Measurements from ENCODE around the gene ABCG2.
"Not testable (repeated sequence)": the region's sequence is repeated elsewhere in the genome, so short reads cannot be mapped to it uniquely, and the experiment has no call there.

ABCG2 gene

DNA sequence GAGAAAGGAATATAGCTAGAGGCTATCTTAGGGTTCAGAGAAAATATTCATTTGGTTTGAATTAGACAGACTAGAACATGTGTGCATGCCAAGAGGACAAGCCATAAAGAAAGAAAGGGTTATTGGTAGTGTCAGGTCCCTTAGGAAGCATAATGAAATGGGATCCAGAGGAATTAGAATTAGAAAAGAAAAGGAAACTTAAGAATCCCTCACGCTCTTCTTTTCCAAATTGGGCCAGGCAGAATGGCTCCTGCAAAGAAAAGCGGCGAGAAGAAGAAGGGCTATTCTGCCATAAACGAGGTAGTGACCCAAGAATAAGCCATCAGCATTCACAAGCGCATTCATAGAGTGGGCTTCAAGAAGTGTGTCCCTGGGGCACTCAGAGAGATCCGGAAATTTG lies 4.9 kb upstream of the ABCG2 start:
- no peak for DNase-seq

DNA sequence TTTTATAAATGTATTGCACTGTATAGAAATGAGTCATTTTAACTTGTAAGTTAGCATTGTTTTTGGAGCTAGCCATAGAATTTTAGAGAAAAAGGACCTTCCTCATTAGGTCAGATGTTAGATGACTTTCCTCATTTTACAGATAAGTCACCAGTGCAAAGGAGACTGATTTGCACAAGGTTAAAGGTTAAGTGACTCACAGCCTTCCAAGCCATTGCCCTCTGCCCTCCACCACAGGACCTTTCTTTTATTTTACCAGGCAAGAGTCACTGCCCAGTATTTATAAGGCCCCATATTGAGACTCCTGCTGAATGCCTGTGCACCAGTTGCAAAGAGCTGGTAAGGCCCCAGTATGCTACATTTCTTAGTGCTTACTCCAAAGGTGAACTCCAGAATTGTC lies 4.2 kb upstream of the ABCG2 start:
- no peak for DNase-seq

DNA sequence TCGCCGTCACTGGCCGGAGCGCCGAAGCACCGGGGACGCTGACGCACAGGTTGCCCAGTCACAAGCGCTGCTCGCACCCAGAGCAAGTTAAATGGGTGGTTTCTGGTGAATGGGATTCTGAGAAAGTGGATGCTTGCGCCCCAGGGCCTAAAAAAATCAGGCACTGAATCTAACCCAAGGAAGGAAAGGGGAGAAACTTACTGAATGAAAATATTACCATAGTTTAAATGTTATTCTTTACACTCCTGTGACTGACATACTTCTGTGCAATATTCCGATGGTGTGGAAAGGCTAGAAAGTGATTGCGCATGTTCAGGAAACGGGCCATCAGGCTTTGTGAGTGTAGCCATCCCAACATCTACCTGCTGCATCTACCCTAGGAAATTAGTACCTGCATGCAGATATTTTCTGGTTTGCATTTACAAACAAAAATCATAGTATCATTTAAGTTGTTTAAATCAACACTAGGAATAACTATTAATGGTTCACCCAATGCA lies 838 bp upstream of the ABCG2 start:
- DNase-seq: peak; percentile 33

DNA sequence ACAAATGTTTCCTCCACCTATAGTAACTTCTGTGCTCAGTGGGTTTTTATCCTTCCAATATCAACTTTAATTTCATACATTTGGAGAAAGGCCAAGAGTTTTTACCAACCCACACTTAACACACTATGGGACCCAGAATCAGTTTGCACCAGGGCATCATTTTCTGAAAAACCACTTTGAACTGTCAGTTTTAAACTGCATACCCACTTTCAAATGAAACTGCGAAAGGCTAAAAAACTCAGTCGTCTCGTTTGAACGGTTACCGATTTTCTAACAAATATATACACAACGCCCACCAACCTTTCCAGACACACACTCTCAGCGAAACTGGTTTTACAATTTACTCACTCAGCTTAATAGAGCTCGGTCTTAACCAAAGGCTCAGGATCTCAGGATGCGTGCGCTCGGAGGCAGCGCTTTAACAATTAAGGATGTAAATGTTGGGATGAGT lies 376 bp downstream of the ABCG2 start:
- DNase-seq: no peak

DNA sequence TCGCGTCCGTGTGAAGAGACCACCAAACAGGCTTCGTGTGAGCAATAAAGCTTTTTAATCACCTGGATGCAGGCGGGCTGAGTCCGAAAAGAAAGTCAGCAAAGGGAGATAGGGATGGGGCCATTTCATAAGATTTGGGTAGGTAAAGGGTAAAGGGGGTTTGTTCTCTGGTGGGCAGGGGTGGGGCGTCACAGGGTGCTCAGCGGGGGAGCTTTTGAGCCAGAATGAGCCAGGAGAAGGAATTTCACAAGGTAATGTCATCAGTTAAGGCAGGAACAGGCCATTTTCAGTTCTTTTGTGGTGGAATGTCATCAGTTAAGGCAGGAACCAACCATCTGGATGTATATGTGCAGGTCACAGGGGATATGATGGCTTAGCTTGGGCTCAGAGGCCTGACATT lies 6.1 kb downstream of the ABCG2 start:
- not testable (repeated sequence) for DNase-seq

DNA sequence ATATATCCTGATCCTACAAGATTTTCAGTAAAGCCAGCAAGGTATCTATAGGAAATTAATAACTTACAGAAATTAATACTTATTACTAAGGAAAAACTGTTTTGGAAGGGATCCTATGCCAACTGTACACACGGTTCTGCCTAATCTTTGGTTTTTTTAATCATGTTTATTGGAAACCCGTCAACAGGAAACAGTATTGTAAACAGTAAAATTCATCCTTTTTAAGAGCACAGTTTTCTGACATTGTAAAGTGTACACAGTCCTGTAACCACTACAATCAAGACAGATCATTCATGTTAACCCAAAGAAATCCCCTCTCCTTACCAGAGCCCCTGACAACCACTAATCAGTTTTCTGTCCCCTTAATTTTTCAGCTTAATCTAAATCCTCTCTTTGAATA lies 9.9 kb downstream of the ABCG2 start:
- no peak for DNase-seq

DNA sequence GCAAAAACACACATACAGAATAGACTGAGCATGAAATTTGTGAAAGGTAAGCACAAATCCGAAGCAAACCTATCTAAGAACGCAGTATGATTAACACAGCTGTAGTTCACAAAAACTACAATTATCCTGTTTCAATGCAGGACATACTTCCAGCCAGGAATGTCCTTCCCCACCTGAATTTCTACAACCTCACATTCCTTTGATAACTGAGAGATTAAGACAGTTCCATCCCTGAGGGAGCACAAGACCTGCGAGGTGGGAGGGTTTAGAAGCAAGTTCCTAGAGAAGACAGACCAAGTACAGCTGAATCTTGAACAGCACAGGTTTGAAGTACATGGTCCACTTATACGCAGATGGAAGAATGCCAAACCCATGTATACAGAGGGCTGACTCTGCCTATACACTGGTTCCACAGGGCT lies 10.6 kb downstream of the ABCG2 start:
- DNase-seq: no peak

DNA sequence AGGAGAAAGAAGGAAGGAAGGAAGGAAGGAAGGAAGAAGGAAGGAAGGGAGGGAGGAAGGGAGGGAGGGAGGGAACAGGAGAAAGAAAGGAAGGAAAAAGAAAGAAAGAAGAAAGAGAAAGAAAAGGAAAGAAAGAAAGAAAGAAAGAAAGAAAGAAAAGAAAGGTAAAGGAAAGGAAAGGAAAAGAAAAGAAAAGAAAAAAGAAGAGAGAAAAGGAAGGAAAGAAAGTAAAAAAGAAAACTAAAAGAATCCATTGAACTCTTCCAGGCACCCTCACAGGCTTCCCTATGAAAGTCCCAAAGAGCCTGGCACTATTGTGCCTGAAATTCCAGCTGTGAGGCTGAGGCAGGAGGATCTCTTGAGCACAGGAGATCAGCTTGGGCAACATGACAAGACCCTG lies 11.5 kb downstream of the ABCG2 start:
- no peak for DNase-seq

DNA sequence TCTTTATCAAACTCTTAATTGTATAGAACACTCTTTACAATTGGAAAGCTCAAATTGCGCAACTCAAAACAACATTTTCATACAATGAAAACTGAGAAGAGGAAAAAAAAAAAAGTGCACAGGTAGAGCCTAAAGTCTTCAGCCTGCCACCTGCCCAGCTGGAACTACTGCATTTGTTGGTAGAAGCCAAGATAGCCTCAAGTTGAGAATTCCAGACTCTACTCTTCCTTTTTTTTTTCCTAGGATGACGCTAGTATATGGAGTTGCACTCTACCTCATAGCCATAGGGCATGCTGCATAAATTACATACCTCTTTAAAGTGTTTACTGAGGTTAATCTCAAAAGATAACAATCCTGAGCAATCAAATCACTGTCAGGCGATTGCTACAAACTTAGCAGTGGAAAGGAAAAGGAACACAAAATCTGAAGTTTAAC lies 13.6 kb downstream of the ABCG2 start:
- DNase-seq: no peak

DNA sequence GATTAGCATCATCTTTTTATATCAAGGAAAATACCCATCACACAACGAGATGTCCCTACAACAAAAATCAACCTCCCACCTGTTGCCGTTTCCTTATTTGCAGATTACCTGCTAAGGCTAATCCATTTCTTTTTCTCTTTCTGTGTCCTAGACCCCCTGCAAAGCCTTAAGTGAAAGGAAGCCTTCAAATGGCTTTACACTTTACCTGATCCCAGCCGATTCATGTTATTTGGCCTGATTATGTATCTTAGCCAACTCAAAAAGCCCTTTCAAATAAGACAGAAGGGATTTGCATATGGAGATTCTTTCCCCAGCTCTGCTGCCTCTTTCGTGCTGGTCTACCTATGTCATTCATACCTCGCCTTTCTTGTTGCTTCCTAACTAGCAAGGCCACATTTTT lies 14.4 kb downstream of the ABCG2 start:
- DNase-seq: no peak

DNA sequence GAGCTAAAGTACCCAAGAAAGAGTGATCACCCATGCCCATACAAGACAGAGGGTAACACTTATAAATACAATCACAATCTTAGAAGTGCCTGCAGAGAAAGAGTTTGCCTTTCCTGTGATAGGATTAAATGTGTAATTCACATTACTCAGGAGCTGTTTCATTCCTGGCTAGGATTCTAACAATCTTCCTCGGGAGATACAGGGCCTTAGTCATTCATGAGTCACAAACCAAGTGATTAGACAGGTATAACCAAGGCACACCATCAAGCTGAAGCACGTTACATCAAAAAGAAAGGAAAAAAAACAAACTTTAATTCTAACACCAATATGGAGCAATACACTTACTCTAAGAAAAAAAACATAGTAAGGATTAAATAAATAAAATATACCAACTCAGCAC lies 14.9 kb downstream of the ABCG2 start:
- peak; percentile 73 for DNase-seq

DNA sequence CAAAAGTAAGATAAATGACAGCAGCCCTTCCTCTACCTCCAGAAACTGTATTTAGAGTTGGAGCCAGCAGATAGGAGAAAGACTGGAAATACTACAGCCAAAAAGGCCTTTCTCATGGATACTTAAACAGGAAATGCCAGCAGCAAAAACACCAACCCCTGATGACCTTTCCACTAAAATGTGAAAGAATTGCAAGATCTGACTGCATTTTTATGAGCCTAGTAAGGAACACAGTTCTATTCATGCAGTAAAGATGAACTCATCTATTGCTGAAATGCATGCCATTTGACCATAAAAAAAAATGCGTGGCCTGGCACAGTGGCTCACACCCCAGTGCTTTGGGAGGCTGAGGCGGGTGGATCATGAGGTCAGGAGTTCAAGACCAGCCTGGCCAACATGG lies 19.9 kb downstream of the ABCG2 start:
- DNase-seq: peak; percentile 91

DNA sequence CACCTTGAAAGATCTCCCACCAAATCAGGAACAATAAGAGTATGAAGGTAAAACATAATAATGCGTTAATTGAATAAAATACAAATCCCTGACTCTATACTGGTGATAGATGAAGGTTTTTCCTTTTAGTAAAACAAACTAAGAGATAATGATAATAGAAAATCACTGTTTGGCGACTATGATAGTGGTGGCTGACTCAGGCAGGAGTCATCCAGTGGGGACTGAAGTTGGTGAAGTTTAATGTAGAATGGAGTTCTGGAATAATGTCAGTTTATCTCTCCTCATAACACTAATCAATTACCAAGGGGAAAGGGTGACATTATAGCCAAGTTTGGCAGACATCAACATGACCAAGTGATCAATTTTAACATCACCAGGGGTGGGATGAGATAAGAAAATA lies 21.3 kb downstream of the ABCG2 start:
- peak; percentile 59 for DNase-seq

DNA sequence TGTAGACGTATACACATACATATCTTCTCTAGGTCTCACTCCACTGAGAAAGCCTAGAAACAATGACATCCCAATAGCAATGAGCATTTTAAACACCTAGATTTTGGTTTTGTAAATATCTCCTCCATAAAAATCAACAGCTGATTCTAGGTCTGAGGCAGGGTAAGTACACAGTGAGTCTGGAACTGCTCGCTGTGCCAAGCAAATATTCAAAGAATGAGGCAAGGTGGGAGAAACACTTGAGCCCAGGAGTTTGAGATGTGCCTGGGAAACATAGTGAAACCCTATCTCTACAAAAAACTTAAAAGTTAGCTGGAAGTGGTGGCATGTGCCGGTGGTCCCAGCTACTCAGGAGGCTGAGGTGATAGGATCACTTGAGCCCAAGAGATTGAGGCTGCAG lies 22.2 kb downstream of the ABCG2 start:
- no peak for DNase-seq

DNA sequence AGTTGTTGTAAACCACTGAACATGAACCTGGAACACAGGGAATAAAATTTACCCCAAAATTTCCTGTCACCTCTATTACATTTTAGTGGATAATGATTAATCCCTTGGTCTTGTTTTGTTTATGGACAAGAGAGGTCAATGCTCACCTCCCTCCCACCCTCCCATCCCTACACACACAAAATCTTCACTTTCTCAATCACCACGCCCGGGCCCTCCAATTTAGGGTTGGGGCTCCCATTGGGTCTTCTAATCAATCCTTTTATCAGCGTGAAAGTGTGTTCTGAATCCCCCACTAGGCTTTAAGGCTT lies 23.1 kb downstream of the ABCG2 start:
- DNase-seq: no peak

DNA sequence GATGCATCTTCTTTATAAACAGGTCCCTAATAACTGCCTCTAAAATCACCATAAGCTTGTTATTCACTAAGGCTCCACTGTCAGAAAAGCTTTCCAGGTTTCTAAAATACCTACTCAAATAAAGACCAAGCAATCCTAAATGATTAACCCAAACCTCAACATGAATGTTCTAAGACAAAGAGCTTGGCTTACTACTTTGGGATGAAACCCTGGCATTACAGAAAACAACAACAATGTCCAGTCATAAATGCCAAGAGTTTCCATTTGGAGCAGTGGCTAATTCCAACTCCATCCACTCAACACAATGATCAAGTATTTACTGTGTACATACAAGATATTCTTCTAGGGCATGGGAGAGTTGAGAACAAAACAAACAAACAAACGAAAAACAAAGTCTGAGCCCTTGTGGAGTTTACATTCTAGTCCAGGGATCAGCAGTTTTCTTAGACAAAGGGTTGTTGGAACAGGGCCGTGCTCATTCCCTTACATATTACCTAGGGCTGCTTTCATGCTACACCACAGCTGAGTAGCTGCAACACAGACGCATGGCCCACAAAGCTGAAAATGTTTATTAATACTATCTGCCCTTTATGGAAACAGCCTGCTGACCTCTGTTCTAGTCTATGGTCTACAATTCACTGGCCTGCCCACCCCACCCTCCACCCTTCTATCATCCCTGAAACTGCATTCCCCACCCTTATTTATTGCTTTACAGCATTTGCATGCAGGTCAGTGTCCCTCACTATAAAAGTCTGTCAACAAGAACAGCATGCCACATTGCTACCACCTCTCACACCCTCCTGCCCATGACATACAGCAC lies 23.7 kb downstream of the ABCG2 start:
- no peak for DNase-seq

DNA sequence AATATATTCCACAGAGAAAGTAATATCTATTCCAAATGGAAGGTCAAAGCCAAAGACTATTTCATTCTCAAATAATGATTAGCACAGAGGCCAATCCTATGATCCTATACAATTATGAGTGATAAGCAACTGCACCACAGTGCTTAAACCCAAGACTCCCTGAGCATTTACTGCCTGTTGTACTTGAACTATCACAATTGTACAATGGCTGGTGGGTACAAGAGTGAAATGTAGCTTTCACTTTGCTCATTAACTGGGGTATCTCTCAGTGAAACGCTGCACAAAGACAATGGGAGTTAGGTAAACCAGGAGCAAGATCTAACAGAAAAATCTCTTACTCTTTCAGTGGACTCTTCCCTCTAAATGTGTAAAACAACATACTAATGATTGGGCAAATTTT lies 24.3 kb downstream of the ABCG2 start:
- no peak for DNase-seq

DNA sequence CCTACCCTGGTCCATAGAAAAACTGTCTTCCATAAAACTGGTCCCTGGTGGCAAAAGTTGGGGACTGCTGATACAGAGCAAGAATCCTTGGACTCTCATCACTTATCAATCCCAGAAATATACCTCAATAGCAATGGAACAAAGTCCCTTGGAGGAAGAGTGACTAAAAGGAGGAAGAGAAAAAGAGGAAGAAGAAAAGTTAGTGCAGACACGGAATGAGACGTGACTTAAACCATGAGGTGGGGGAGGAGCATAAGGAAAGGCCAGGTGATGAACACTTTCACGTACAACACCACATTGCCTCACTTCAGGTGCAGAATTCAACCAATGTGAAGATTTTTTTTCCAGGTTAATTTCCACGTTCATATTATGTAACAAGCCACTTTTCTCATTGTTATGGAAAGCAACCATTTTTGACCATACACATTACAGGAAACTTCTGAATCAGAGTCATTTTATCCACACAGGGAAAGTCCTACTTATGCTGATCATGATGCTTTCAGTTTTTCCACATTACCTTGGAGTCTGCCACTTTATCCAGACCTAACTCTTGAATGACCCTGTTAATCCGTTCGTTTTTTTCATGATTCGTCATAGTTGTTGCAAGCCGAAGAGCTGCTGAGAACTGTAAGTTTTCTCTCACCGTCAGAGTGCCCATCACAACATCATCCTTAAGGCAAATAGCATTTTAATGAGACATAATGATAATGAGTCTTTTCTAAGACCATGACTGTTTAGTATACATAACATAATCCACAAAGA lies 27.7 kb downstream of the ABCG2 start:
- DNase-seq: no peak

DNA sequence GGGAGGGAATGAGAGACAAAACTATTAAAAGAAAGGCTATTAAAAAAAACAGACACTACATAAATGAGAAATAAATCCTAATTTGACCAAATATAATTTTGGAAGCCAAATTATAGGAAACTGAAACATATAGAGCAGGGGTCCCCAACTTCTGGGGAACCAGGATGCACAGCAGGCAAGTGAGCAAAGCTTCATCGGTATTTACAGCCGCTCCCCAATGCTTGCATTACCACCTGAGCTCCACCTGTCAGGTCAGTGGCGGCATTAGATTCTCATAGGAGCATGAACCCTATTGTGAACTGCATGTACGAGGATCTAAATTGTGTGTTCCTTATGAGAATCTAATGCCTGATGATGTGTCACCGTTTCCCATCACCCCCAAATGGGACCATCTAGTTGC lies 28.4 kb downstream of the ABCG2 start:
- no peak for DNase-seq

DNA sequence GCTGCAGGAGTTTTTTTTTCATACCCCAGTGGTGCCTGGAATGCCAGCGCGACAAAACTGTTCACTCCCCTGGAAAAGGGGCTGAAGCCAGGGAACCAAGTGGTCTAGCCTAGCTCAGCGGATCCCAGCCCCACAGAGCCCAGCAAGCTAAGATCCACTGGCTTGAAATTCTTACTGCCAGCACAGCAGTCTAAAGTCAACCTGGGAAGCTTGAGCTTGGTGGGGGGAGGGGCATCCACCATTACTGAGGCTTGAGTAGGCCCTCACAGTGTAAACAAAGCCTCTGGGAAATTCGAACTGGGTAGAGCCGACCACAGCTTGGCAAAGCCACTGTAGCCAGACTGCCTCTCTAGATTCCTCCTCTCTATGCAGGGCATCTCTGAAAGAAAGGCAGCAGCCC lies 36.2 kb downstream of the ABCG2 start:
- not testable (repeated sequence) for DNase-seq

DNA sequence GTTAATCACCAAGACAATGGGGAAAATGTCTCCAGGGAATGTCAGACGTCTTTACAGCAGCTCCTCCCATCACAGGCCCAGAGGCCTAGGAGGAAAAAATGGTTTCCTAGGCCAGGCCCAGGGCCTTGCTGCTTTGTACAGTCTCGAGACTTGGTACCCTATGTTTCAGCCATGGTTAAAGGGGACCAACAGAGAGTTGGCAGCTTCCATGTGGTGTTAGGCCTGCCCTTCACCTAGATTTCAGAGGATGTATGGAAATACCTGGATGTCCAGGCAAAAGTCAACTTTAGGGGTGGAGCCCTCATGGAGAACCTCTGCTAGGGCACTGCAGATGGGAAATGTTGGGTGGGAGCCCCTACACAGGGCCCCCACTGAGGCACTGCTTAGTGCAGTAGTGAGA lies 38.5 kb downstream of the ABCG2 start:
- no peak for DNase-seq

DNA sequence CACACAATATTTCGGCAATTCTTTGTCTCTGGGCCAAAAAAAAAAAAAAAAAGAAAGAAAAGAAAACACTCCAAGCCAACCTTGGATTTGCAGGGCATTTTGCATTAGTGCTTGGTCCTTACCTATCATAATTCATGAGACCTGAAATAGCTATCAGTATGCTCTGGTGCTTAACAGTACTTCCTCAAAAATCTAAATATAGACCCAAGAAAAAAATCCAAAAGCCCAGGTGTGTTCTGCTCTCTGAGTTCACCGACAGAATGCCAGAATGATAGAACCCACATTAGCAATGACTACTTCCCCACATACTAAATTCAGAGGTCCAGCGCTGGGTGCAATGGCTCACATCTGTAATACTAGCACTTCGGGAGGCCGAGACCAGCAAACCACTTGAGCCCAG lies 42.9 kb downstream of the ABCG2 start:
- DNase-seq: no peak

DNA sequence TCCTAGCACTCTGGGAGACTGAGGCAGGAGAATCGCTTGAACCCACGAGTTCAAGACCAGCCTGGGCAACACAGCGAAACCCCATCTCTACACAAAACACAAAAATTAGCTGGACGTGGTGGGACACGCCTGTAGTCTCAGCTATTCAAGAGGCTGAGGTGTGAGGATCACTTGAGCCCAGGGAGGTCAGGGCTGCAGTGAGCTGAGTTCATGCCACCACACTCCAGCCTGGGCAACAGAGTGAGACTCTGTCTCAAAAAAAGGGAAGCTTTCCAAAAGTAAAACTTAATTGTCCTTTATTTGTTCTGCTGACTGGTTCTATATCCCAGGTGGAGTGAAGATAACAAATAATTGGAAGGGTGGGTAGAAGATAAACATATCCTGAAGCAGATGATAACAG lies 45.6 kb downstream of the ABCG2 start:
- no peak for DNase-seq

DNA sequence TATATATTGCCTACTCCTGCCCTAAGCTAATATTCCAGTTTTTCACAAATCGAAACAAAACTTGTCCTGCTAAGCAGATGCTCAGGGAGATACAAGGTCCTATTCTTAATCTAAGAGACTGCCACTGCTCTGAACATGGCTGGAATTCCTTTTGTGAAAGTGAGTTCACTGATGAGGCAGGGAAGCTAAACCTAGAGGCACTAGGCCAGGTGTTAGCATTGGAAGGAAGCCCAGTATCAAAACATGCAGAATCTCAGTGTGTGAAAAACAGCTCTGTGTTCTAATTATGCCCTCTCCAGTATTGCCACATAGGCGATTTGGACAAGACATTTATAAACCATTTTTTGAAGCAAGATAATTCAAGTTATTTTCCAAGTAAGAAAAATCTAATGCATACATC lies 47.6 kb downstream of the ABCG2 start:
- DNase-seq: no peak
